ENCODE measurements around the gene PLIN5. TPM values are rescaled to one million over a fixed set of nuclear protein-coding genes. Genes with fewer than 3 reads are reported as not detected.
"Not testable (repeated sequence)": the region's sequence is repeated elsewhere in the genome, so short reads cannot be mapped to it uniquely, and the experiment has no call there.

Gene PLIN5
- total RNA-seq, 4 donors from 2014 or later = 28.6 to 48.1 (median 44.0) TPM

- ATAC-seq (ENCODE audit: low FRiP score) = peak; percentile 34
- DNase-seq (ENCODE audit: low spot score) = peak; percentile 55
- TF ChIP-seq CTCF (IDR thresholded peaks at IDR 0.05) = peak in 2 of 3 donors; percentile 14 to 55
Observed at GRCh38 chr19:4567584-4568071, 32.6 kb upstream of the PLIN5 start.

- no peak for DNase-seq (ENCODE audit: low spot score)
- TF ChIP-seq CTCF (IDR thresholded peaks at IDR 0.05) = no peak
- no peak for ATAC-seq (ENCODE audit: low FRiP score)
Observed at GRCh38 chr19:4566402-4567051, 31.5 kb upstream of the PLIN5 start.

GRCh38 chr19:4563562-4563961, 28.5 kb upstream of the PLIN5 start:
- DNase-seq (ENCODE audit: low spot score); ATAC-seq (ENCODE audit: low FRiP score): not testable (repeated sequence)

- DNase-seq (ENCODE audit: low spot score); ATAC-seq (ENCODE audit: low FRiP score): not testable (repeated sequence)
Observed at GRCh38 chr19:4562085-4562484, 27.1 kb upstream of the PLIN5 start.

GRCh38 chr19:4559569-4559968, 24.5 kb upstream of the PLIN5 start, which contains the start of gene SEMA6B:
Gene SEMA6B (minus strand): TSS chr19:4559684. CDS start chr19:4558457, 1,227 bp downstream.
- TF ChIP-seq CTCF (IDR thresholded peaks at IDR 0.05) = no peak
- ATAC-seq (ENCODE audit: low FRiP score) = peak; percentile 42
- no peak for DNase-seq (ENCODE audit: low spot score)

- DNase-seq (ENCODE audit: low spot score) (no peak), ATAC-seq (ENCODE audit: low FRiP score) (no peak)
- TF ChIP-seq CTCF (IDR thresholded peaks at IDR 0.05) = peak in 2 of 3 donors; percentile 89 to 97
Observed at GRCh38 chr19:4557971-4558941, 23.2 kb upstream of the PLIN5 start.

- DNase-seq (ENCODE audit: low spot score) (no peak), ATAC-seq (ENCODE audit: low FRiP score) (no peak)
- no peak for TF ChIP-seq CTCF (IDR thresholded peaks at IDR 0.05)
Observed at GRCh38 chr19:4557144-4557970, 22.3 kb upstream of the PLIN5 start.

All from omental fat pad (tissue), 4 donors.